ENCODE measurements around the gene PAM. TPM values are rescaled to one million over a fixed set of nuclear protein-coding genes. Genes with fewer than 3 reads are reported as not detected.

PAM gene
- total RNA-seq, 1 experiment from 2014 or later = 90.0 TPM

- H3K9ac ChIP-seq (ENCODE audit: low read length) = no peak overlapping the region
- BruUV-seq (replicated peaks) = no TSS peak
Observed at GRCh38 chr5:102762562-102763227, 7.6 kb downstream of the PAM start.

GRCh38 chr5:102763734-102764133, 8.6 kb downstream of the PAM start:
- no peaks in the 10 kb centered on the region for H3F3A ChIP-seq (ENCODE audit: low read length, unreplicated experiment)
- H3K36me3 ChIP-seq (ENCODE audit: low read depth, low read length) = no peaks in the 10 kb centered on the region
- no peak for TF ChIP-seq EZH2phosphoT487 (IDR thresholded peaks at IDR 0.05; ENCODE audit: borderline replicate concordance, low read length)
- no peak for TF ChIP-seq EZH2 (IDR thresholded peaks at IDR 0.05; ENCODE audit: low read length, unreplicated experiment)
- TF ChIP-seq, protein P1, sequence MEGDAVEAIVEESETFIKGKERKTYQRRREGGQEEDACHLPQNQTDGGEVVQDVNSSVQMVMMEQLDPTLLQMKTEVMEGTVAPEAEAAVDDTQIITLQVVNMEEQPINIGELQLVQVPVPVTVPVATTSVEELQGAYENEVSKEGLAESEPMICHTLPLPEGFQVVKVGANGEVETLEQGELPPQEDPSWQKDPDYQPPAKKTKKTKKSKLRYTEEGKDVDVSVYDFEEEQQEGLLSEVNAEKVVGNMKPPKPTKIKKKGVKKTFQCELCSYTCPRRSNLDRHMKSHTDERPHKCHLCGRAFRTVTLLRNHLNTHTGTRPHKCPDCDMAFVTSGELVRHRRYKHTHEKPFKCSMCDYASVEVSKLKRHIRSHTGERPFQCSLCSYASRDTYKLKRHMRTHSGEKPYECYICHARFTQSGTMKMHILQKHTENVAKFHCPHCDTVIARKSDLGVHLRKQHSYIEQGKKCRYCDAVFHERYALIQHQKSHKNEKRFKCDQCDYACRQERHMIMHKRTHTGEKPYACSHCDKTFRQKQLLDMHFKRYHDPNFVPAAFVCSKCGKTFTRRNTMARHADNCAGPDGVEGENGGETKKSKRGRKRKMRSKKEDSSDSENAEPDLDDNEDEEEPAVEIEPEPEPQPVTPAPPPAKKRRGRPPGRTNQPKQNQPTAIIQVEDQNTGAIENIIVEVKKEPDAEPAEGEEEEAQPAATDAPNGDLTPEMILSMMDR (conservative IDR thresholded peaks at IDR 0.05; ENCODE audit: low read depth, low read length) = no peak
- no peak overlapping the region for H3K9ac ChIP-seq (ENCODE audit: low read length)
- H3K4me3 ChIP-seq (ENCODE audit: low read length) = no peak overlapping the region
- DNase-seq = no peak
- BruUV-seq (replicated peaks) = no TSS peak
- CTCF ChIA-PET = interaction anchor here (0.7 kb wide), 1 partner anchor 9 kb away, joined by 3 read pairs; no protein-coding TSS in a partner anchor
- no peaks in the 10 kb centered on the region for H3K9me2 ChIP-seq (replicated peaks; ENCODE audit: low read length)
- peaks cover 6% of the 10 kb centered on the region; the same call in 1 of the 2 replicates for H4K20me1 ChIP-seq (ENCODE audit: low read length)
- H3K79me2 ChIP-seq (ENCODE audit: low read length) = peaks cover 66% of the 10 kb centered on the region
- POLR2A ChIA-PET (ENCODE audit: unreplicated experiment) = no interaction called here
- peaks cover 27% of the 10 kb centered on the region for H3K4me1 ChIP-seq (ENCODE audit: insufficient read depth, low read length)
- H2AFZ ChIP-seq (ENCODE audit: low read length) = no peak overlapping the region
- H3K27ac ChIP-seq (ENCODE audit: low read length) = no peak overlapping the region
- no peak overlapping the region for H3K4me2 ChIP-seq (ENCODE audit: low read length)
- no peaks in the 10 kb centered on the region for H3K9me3 ChIP-seq (ENCODE audit: low read length)
- ATAC-seq = no peak
- no peaks in the 10 kb centered on the region for H3K27me3 ChIP-seq (ENCODE audit: low read length)
- intact Hi-C loops (cut with micrococcal nuclease) = no loop called here

More at GRCh38 chr5:102762562-102763227, 7.6 kb downstream of the PAM start:
- no peaks in the 10 kb centered on the region for H3K9me3 ChIP-seq (ENCODE audit: low read length)
- no peak overlapping the region for H2AFZ ChIP-seq (ENCODE audit: low read length)
- peak; percentile 45 for DNase-seq
- no peaks in the 10 kb centered on the region for H3K9me2 ChIP-seq (replicated peaks; ENCODE audit: low read length)
- H3K27ac ChIP-seq (ENCODE audit: low read length) = peak overlapping the region; percentile 16
- peaks cover 6% of the 10 kb centered on the region; the same call in 1 of the 2 replicates for H4K20me1 ChIP-seq (ENCODE audit: low read length)
- no peaks in the 10 kb centered on the region for H3K27me3 ChIP-seq (ENCODE audit: low read length)
- ChIA-PET CTCF (interaction anchor here (0.7 to 0.8 kb wide), 2 partner anchors 81 to 181 kb away, joined by 4 to 5 read pairs; no protein-coding TSS in a partner anchor), POLR2A (ENCODE audit: unreplicated experiment) (interaction anchor here (0.6 to 0.7 kb wide), 2 partner anchors 18 to 48 kb away, joined by 4 read pairs; no protein-coding TSS in a partner anchor)
- no peak overlapping the region for H3K4me3 ChIP-seq (ENCODE audit: low read length)
- no peaks in the 10 kb centered on the region for H3F3A ChIP-seq (ENCODE audit: low read length, unreplicated experiment)
- peak overlapping the region; percentile 72 for H3K4me2 ChIP-seq (ENCODE audit: low read length)
- no peaks in the 10 kb centered on the region for H3K36me3 ChIP-seq (ENCODE audit: low read depth, low read length)
- no peak for TF ChIP-seq EZH2phosphoT487 (IDR thresholded peaks at IDR 0.05; ENCODE audit: borderline replicate concordance, low read length)
- TF ChIP-seq, protein P1 (conservative IDR thresholded peaks at IDR 0.05; ENCODE audit: low read depth, low read length) = no peak
- no peak for TF ChIP-seq EZH2 (IDR thresholded peaks at IDR 0.05; ENCODE audit: low read length, unreplicated experiment)
- peaks cover 33% of the 10 kb centered on the region for H3K4me1 ChIP-seq (ENCODE audit: insufficient read depth, low read length)
- peak; percentile 68 for ATAC-seq
- H3K79me2 ChIP-seq (ENCODE audit: low read length) = peaks cover 67% of the 10 kb centered on the region
- intact Hi-C loops (cut with micrococcal nuclease) = no loop called here

All from PC-3 (cell line).